Kidney glomerular epithelial cell (primary cell): ENCODE data around the gene CHST8.

Source experiments
- DNase-seq: peaks from one replicate; lab custom pipeline; 2025; lab: John Stamatoyannopoulos, UW

The CHST8 gene

DNA sequence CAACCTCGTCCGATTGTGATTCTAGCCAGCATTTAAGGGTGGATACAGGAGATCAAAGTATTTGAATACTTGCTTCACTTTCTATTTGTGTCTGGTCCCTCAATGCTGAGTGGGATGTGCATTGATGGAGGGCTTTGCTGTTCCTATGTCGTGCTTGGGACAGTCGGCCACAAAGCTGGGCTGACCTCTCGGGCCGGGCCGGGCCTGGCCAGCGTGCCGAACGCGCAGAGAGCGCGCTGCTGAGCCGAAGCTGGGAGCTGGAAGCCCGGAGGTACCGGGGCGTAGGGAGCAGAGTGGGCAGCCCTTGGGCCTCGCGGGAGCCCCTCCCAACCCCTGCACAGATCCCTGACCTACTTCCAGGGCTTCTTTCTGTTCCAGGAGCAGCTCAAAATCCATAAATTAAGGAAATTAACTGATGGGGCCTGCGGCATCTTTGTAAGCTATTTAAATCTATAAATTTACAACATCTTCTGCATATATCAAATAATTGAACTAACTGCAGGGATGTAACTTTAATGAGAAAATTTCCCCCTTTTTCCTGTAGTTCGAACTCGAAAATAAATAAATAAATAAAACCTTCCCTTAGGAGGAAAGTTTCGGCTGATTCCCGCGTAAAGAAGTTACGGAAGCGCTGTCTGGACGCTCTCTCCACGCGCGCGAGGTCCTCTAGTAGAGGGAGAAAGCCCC lies 173.1 kb downstream of the CHST8 start:
- DNase-seq = no peak

DNA sequence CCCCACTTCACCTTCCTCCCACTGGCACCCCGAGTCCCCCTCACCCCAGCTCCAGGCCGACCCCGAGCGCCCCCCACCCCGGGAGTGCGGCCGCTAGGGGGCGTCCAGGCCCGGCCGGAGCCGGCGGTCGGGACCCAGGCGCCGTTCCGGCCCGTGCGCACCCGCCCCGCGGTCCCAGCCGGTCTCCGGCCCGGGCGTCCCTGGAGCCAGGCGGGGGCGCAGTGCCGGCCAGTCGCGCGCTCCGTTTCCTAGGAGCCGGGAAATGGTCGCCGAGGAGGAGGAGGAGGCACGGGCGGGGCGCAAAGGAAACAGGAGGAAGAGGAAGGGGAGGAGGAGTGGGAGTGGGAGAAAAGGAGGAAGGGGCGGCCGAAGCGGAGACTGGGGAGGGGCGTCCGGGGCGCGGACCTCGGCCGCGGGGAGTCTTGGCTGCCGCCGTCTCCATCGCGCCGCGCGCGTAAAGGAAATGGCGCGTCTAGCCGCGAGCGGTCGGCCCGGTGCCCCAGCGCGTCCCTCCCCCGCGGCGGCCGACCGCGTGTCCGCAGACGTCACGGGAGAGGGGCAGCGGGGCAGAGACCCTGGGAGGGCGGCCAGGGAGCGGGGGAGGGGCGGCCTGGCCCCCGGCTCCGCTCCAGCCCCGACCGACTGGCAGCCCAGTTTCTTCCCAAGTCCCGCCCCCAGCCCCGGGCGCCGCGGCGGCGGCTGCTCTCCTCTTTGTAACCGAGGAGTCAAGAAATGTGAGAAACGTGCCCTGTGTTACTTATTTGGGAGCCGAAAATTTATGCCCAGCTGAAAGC lies 173.8 kb downstream of the CHST8 start:
- peak; percentile 45 for DNase-seq

DNA sequence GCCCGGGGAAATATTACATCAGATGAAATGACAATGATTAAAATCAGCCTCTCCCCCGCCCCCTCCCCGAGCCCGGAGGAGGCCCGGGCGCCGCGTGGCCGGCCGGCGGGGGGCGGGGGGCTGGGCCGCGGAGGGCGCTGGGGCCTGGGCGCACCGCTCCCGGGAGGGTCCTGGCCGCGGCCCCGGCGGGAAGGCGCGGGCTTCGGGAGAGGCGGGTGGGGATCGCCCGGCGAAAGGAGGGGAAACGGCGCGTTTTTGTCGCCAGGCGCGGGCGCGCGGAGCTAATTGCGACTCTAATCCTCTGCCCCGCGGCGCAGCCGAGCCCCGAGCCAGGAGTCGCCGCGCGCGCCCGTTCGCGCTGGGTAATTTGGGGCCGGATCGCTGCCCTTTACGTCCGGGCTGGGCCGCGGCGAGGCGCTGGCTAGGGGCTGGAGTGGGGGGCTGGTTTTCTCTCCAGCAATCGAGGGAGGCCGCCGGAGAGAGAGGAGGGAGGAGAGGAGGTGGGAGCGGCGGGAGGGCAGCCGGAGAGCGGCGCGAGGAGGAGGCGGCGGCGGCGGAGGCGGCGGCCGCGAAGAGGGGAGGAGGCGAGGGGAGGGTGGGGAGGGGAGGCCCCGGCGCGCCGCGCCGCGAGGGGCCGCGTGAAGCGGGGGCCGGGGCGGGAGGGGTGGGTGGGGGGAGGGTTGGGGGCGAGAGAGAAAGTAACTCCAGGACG lies 174.6 kb downstream of the CHST8 start, which contains the start of gene KCTD15:
Gene KCTD15, plus strand, starts transcription at position 707 of the 712 bp plus-strand sequence. CDS start 3,585 bp downstream, outside the sequence.
- peak; percentile 23 for DNase-seq

DNA sequence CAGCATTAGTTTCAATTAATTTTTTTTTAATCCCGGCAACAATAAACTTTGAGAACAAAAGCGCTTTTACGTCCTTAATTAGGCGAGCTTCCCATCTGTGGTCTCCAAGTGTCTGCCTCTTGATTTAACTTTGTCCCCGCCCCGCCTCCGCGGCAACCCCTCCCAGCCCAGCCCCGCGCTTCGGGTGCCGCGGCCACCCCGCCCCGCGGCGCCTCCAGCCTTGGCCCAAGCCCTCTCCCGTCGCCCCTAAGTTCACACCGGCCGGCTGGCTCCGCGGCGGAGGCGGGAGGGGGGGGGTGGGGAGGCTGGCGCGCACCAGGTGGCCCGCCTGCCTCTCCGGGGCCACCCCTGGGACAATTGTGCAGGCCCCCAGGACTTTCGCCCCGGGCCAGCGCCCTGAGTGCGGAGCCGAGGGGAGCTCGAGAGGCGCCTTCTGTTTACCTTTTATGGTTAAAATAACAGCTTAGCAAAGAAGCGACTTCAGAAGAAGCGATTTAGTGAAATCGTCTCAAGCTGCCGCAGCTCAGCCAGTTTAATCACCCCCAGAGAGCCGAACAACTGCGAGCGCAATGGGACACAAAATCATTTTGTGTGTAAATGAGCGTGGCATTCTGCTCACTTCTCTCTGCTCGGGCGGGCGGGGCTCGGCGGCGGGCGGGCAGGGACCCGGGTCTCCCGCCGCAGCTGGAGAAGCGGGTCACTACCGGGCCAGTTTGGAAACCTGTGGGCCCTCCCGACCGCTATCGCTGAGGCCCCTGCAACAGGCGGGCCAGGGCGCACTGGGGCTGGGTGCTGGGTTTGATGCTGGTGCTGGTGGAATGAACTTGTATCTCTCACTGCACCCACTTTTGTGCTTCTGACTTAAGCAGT lies 176.3 kb downstream of the CHST8 start:
- no peak for DNase-seq

DNA sequence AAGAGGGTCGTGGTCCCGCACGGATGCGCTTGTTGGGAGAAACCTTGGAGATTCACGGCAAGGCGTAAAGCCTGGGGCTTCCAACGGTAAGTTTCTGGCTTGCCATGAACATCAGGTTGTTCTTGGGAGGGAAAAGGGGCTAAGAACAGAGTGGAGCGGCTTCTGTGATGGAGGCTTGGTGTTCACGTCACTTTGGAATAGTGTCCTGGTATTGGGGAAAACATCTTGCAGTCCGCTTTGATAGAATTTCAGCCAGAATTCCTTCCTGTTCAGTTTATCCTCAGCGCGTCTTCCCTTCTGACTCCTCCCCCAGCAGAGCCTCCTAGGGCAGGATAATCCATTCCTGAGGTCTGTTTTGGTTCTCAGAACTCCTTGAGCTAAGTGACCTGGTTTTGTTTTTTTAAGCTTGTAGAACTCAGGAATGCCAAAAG lies 176.9 kb downstream of the CHST8 start:
- DNase-seq = no peak

DNA sequence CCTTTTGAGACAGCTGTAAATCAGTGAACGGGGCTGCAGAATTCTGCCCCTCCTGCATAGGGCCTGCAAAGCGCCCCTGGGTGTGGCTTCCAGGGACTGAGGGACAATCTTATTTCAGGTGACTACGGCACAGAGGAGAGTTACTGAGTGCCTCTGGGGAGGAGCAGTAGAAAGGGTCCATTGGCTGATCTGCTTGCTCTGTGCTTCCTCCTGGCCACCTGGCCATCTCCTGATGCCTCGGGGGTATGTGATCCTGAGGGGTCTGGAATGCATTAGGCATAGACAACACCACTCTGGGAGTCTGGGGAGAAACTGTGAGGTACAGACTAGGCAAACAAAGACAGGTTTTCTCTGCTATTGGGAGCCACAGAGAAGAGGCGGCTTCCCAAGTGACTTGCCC lies 177.7 kb downstream of the CHST8 start:
- DNase-seq = no peak

DNA sequence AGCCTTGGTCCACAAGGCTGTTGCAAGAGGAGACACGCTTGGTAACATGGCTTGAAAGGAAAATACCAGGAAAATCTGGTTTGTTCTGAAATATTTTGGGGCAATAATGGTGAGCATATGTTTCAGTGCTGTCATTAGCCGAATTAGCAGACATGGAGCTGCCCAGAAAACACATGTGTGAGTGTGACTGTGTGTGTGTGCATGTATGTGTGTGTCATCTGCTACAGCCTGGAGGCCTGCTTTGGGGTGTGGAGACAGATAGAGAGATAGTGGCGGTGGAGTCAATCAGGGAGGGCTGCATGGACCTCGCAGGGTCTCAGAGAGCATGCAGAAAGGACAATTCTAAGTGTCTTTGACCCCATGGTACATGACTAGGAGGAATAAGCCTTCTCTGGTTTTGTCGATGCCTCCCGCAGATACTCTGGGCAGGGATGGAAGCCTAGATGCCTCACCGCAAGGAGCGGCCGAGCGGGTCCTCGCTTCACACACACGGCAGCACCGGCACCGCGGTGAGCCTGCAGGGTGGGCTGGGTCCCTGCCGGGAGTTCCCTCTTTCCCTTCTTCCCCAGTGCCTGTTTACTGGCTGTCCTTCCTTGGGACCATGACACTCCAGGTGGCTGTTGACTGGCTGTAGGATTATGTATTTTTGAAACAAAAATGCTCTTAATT lies 178.4 kb downstream of the CHST8 start:
- DNase-seq = no peak

DNA sequence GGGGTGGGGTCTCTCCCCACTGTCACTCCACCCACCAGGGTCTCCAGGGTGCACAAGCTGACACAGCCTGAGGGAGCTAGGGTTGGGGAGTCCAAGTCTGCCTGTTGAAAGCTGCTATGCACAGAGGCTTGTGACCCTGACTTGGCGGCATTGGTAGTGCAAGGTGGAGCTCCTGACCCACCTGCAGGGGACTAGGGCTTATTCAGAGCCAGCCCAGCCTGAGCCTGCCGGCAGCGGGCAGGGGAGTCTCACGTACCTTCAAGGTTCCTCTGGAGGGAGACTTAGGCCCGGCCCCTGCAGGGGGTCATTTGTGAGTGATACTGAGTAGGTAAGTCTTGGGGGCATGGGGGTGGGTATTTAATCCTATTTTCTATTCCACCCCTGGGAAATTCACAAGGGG lies 179.7 kb downstream of the CHST8 start:
- no peak for DNase-seq

DNA sequence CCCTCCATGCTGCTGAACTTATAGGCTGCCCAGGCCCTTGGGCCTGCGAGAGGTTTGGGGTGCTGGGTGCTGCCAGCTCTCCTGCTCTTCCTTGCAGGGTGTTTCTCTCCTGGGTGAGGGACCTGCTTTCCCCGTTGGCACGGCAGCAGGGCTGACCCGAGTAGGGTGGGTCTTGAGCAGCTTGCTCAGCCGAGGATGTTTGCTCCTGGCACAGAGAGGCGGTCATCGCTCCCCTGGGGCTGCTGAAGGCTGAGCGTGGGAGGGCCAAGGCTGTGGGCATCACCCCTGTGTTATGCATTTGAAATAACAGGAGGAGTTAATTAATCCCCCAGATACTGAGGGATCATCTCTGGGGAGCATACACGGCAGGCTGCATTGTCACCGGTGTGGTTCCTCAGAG lies 180.2 kb downstream of the CHST8 start:
- no peak for DNase-seq

DNA sequence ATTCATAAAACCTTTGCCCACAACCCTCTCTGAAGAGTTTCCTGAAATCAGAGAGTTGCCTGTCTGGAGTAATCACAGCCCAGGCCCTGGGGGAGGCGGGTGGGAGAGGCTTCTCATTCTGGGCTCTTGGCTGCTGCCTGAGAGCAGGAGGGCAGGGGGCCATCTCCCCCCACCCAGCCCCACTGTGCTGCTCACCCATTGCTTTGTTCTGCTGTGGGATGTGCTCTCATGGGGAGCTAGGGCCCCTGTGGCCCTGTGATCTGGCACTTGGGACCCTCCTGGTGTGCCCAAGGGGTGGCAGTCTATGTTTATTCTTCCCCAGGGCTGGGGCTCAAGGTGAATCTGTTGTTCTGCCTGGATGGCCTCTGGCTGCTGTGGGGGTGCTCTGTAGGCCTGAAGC lies 181.0 kb downstream of the CHST8 start:
- no peak for DNase-seq

DNA sequence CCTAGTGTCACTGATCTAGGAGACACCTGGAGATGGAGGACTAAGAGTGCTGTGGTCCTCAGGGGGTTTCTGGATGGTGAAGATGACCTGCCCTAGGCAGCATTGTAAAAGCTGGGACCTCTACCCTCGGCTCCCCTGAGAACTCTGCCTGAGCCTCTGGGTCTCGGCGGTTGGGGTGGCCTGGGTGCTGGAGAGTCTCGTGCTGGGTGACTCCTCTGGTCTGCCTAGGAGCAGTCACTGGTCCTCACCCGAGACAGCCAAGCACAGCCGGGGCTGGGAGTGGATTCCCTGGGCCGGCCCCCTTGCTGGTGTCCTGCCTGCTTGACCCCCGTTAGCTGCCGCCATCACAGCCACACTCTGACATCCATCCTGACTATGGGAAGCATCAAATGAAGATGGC lies 181.6 kb downstream of the CHST8 start:
- DNase-seq = no peak

DNA sequence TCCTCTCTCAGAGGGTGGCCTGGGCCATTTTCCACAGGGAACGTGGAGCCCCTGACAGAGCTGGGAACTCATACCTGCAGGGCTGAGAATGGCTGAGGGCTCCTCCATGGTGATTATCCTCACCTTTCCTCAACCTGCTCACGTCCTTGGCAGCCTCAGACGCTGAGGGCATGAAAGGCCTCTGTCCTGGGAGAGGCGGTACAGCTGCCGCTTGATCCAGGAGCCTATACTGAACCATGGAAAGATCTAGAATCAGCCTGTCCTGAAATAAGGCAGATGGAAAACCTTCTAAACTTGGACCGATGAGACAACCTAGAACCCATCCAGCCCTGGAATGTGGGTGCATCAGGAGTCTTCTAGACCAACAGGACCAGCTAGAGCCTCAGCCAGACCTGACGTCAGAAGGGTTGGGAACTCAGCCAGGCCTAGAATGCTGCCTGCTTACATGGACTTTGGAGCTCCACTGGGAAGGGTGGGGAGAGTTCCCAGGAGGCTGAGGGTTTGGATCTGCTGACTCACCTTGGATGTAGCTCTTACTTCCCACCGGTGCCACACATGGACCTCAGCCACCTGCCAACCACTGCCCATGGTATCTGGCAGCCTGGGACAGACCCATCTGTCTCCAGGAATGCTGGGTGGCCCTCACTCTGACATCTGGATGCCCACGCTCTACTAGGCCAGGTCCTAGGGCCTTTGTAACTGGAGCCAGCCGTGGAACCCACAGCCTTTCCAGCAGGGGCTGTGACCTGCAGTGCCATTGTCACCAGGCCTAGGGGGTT lies 182.5 kb downstream of the CHST8 start:
- DNase-seq = no peak

DNA sequence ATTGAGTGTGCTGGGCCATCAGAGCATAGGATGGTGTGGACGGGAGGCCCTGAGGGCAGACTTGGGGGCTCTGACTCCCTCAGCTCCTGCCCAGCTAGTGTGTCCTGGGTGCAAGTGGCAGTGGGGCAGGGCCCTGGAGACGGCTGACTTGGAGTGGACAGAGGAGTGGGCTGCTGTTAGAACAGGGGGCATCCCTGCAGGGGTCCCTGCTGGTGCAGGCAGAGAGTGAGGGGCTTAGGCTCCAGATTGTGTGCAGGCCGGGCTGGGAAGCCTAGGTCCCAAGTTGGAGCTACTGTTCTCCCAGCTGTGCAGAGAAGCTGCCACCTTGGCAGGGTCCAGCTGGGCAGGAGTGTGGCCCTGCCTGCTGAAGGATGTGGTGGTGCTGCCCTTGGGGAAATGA lies 183.6 kb downstream of the CHST8 start:
- no peak for DNase-seq

DNA sequence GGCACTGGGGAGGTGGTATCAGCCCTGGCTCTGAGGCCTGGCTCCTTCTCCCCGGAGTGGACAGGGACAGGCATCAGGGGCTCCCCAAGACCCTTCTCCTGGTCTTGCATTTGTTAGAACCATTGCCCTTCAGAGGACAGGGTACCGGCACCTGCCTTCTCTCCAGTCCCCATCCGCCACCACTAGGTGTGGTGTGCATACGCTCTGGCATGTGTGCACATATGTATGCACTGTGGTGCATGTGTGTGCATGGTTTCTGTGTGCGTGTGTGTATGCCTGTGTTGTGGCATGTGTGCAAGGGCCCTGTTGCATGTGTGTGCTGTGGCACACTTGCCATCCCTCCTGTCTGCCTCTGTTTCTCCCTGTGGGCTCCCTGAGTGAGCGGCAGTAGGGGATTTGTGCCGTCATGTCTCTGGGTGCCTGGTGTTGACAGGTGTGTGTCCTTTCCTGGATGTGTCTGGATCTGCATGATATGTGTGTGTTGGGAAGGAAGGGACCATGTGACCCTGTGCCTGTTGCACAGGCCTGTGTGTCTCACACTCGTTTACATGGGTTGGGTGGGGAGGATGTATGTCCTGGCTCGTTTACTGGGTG lies 184.2 kb downstream of the CHST8 start:
- no peak for DNase-seq

DNA sequence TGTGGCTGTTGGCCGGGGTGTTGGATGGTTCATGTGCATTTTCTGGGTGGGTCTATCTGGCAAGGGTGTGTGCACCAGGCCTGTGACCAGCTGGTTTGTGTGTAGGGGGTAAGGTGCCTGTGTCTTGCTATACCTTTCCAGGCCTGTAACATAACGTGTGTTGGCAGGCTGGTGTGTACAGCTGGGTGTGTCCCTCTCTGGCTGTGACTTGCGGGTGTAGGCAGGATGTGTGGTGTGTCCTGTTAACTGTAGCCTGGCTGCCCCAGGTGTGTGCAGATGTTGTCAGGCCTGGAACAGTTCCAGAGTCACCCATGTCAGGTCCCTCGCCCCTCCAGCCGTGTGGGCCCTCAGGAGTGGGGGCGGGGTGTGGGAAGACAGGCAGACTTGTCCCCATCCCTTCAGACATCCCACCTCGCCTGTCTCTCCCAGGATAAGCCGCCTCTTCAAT lies 184.7 kb downstream of the CHST8 start:
- no peak for DNase-seq

DNA sequence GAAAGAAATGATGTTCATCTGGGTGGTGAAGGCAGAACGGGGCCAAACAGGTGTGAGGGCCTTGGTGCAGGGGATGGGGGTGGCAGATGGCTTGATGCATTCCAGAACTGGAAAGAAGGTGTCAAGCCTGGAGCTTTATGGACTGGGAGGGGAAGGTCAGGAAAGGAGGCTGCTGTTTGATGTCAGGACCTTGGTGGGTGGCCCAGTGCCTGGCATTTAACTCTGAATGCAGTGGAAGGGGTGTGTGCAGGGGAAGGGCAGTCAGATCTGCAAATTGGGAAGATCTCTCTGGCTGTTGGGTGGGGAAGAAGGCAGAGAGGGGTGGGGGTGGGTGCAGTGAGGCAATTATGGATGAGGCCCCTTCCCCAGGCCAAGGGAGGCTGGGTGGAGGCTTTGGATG lies 186.6 kb downstream of the CHST8 start:
- DNase-seq = no peak

DNA sequence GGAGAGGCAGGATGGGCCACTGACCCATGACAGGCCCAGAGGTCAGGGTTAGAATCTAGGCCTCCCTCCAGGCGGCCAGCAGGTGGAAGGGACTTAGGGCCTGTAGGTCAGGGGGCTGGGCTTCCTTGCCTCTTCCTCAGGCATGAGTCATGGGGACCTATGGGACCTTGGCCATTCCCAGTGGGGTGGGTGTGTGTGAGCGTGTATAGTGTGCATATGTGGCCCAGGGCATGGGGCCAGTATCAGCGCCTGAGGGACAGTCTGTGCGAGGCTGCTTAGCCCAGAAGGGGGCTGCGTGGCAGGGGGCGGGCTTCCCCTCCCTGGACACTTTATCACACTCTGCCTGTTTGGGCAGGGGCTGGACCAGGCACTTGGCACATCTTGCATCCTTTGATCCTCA lies 188.2 kb downstream of the CHST8 start:
- DNase-seq = no peak

DNA sequence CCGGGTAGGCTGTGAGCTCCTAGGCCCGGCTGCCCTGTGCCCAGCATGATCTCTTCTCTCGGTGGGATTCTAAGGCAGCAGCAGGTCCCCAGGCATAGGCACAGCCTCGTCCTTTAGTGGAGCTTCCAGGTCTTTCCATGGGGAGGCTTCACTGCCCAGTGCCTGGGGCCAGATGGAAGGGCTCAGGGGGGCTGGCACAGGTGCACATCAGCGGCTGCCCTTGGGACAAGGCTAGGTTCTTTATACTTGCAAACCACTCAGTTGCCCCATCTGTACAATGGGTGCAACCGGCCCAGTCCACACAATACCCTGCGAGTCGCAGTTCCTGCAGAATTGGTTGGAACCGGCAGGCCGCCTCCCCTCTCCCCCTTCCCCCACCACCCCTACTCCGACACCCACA lies 189.1 kb downstream of the CHST8 start:
- no peak for DNase-seq

DNA sequence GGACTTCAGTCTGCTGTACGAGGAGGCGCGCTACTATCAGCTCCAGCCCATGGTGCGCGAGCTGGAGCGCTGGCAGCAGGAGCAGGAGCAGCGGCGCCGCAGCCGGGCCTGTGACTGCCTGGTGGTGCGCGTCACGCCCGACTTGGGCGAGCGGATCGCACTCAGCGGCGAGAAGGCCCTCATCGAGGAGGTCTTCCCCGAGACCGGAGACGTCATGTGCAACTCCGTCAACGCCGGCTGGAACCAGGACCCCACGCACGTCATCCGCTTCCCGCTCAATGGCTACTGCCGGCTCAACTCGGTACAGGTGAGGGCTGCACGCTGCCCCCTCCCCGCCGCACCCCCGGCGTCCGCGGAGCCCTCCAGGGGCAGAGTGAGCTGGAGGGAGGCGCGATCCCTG lies 189.5 kb downstream of the CHST8 start:
- DNase-seq = no peak

DNA sequence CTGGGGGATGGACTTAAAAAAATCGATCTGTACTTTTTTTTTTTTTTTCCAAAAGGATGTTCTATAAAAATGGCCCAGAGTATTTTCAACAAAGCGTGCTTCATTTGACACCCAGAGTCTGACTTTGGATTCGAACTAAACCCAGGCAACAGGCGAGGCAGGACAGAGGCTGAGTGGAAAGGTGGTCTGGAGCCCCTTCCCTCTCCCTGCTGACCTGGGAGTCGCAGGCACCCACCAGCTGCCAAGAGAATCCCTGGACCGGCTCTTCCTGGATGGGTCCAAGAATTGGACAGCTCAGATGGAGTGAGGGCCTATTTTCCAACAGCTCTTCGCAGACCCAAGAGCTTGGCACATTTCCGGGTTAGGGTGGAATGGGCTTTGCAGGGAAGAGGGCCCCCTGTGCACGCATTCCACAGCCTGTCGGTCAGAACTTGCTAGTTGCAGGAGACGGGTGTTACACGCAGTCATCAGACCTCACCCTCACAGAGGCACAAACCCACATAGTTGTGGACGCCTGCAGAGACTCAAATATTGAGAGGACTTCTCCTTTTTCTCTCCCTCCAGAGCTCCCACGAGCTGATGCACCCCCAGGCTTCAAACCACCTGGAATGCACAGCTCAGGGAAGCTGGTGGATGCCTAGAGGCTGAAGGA lies 190.1 kb downstream of the CHST8 start:
- DNase-seq = no peak
